Tibial artery (tissue), 4 donors: ENCODE results near the gene HSF2BP.

ENCODE experiments used
- DNase-seq, 2 donors: peaks; one replicate each; pipeline ENCODE4 v3.0.0-alpha.2; 2019
- H3K27ac ChIP-seq, 2 donors: fragments of 200-600 bp; sonication (generic) in 1 of 2; 1 replicate in 1 of 2; 2 replicates in 1 of 2; pipeline ENCODE4 v1.5.1; 2018 to 2019; ENCODE audit warnings: mild to moderate bottlenecking in 1 of 2
- H3K27me3 ChIP-seq, 2 donors: fragments of 200-600 bp; sonication (generic) in 1 of 2; one replicate each; pipeline versions ENCODE4 v1.5.1 to v1.6.0; 2016 to 2019
- H3K36me3 ChIP-seq, 3 donors: fragments of 200-600 bp; sonication (generic) in 2 of 3; one replicate each; pipeline ENCODE4 v1.5.1; 2016 to 2019; ENCODE audit warnings: mild to moderate bottlenecking in 2 of 3
- H3K4me1 ChIP-seq, 4 donors: fragments of 200-600 bp; sonication (generic) in 2 of 4; 1 replicate in 3 of 4; 2 replicates in 1 of 4; pipeline ENCODE4 v1.5.1; 2016 to 2019
- H3K4me3 ChIP-seq, 2 donors: fragments of 200-600 bp; sonication (generic) in 1 of 2; 1 replicate in 1 of 2; 2 replicates in 1 of 2; pipeline ENCODE4 v1.5.1; 2018 to 2019; ENCODE audit warnings: mild to moderate bottlenecking in 2 of 2
- H3K9me3 ChIP-seq, 3 donors: fragments of 200-600 bp; sonication (generic) in 1 of 3; one replicate each; pipeline ENCODE4 v1.5.1; 2016 to 2019
- intact Hi-C: fragments of 100-400 bp; cut with DNase I; formaldehyde crosslinking; loops from one replicate; pipeline ENCODE4 v1.15.0; 2023; ENCODE audit warnings: low total_unique reads
- TF ChIP-seq, protein P1 (sequence below), 2 experiments: fragments of 200-600 bp in 1 of 2; fragments of 450-650 bp in 1 of 2; IDR thresholded peaks; one replicate each; pipeline ENCODE4 v1.5.1; 2017 to 2019; ENCODE audit warnings: antibody characterized with exemption in 2 of 2, mild to moderate bottlenecking in 1 of 2, moderate library complexity in 1 of 2

HSF2BP gene

DNA sequence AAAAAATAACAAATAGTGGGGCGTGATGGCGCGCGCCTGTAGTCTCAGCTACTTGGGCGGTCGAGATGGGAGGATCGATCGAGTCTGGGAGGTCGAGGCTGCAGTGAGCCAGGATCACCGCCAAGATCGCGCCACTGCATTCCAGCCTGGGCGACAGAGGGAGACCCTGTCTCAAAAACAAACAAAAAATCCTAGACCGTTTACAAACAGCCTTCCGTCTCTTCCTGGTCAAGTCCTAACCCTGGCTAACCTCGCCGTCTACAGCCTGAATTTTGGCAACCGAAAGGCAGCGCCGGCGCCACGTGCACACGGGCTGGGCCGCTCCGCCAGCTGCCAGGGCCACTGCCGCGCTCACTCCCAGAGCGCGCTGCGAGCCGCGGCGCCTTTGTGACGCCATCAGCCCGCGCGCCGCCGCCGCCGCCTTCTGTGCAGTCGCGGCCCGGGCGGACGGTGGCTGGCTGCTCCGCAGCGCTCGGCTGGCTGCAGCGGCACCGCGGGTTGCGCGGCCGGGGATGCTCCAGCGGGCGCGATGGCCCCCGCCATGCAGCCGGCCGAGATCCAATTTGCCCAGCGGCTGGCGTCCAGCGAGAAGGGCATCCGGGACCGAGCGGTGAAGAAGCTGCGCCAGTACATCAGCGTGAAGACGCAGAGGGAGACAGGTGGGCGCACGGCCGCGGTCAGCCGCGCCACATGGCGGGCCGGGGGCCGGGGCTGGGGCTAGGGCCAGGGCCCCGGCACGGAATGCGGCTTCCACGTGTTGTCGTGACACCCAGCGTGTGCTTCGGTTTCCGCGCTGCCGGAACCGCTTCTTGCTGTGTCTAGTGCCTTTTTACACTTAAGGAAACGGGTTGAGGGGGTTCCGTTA is at the start of gene HSF2BP, which contains the start of gene RRP1B:
Gene HSF2BP (minus strand): TSS at position 353 of the 865 bp plus-strand sequence. CDS start 1,392 bp downstream, outside the sequence.
Gene RRP1B (plus strand): TSS at position 425 of the 865 bp plus-strand sequence. CDS start 105 bp downstream, at position 530.
- intact Hi-C loops = loop anchor here (2.0 kb wide), 1 partner anchor 69 kb away; no protein-coding TSS in a partner anchor
- Histone ChIP-seq H3K4me1 (peaks cover 0 to 24% (median 12%) of the 10 kb centered on the region in 4 donors), H3K36me3 (peaks cover 0 to 22% (median 9%) of the 10 kb centered on the region in 3 donors), H3K27me3 (no peaks in the 10 kb centered on the region), H3K9me3 (no peaks in the 10 kb centered on the region), H3K27ac (peak within 1 kb of the TSS; percentile 76 to 84), H3K4me3 (peak within 1 kb of the TSS; percentile 77 to 91)
- TF ChIP-seq, protein P1, sequence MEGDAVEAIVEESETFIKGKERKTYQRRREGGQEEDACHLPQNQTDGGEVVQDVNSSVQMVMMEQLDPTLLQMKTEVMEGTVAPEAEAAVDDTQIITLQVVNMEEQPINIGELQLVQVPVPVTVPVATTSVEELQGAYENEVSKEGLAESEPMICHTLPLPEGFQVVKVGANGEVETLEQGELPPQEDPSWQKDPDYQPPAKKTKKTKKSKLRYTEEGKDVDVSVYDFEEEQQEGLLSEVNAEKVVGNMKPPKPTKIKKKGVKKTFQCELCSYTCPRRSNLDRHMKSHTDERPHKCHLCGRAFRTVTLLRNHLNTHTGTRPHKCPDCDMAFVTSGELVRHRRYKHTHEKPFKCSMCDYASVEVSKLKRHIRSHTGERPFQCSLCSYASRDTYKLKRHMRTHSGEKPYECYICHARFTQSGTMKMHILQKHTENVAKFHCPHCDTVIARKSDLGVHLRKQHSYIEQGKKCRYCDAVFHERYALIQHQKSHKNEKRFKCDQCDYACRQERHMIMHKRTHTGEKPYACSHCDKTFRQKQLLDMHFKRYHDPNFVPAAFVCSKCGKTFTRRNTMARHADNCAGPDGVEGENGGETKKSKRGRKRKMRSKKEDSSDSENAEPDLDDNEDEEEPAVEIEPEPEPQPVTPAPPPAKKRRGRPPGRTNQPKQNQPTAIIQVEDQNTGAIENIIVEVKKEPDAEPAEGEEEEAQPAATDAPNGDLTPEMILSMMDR (IDR thresholded peaks at IDR 0.05) = no peak
- DNase-seq = peak; percentile 70 to 89

DNA sequence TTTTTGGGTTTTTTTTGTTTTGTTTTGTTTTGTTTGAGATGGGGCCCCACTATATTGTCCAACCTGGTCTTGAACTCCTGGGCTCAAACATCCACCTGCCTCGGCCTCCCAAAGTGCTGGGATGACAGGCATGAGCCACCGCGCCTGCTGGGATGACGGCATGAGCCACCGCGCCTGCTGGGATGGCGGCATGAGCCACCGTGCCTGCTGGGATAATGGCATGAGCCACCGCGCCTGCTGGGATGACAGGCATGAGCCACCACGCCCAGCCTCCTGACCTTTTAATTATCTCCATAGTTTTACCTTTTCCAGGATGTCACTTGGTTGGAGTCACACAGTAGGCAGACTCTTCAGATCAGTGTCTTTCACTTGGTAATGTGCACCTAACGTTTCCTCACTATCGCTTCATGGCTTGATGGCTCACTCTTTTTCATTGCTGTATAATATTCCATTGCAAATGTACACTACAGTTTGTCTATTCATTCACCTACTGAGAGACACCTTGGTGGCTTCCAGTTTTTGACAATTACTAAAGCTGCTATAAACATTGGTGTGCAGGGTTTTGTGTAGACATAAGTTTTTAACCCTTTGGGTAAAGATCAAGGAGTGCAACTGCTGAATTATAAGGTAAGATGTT is 49.6 kb upstream of the HSF2BP start:
- Histone ChIP-seq H3K4me3 (no peak overlapping the region), H3K27ac (no peak overlapping the region), H3K9me3 (no peaks in the 10 kb centered on the region), H3K4me1 (peaks cover 0 to 22% (median 14%) of the 10 kb centered on the region in 4 donors), H3K27me3 (no peaks in the 10 kb centered on the region), H3K36me3 (no peaks in the 10 kb centered on the region)
- TF ChIP-seq, protein P1 (IDR thresholded peaks at IDR 0.05) = no peak
- intact Hi-C loops = no loop called here
- no peak for DNase-seq

DNA sequence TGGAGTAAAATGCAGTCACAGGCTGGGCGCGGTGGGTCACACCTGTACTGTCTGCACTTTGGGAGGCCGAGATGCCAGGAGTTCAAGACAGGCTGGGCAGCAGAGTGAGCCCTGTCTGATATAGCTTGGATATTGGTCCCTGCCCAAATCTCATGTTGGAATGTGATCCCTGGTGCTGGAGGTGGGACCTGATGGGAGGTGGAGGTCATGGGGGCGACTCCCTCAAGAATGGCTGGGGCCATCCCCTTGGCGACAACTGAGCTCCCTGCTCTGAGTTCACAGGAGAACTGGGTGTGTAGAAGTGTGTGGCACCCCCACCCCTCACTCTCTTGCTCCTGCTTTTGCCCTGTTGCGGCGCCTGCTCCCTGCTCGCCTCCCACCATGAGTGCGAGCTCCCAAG is 48.2 kb upstream of the HSF2BP start:
- peaks cover 0 to 25% (median 21%) of the 10 kb centered on the region in 4 donors for H3K4me1 ChIP-seq
- no peak overlapping the region for H3K4me3 ChIP-seq
- H3K27me3 ChIP-seq = no peaks in the 10 kb centered on the region
- H3K27ac ChIP-seq = no peak overlapping the region
- no peak for DNase-seq
- no peaks in the 10 kb centered on the region for H3K9me3 ChIP-seq
- intact Hi-C loops = no loop called here
- TF ChIP-seq, protein P1 (IDR thresholded peaks at IDR 0.05) = no peak
- no peaks in the 10 kb centered on the region for H3K36me3 ChIP-seq

DNA sequence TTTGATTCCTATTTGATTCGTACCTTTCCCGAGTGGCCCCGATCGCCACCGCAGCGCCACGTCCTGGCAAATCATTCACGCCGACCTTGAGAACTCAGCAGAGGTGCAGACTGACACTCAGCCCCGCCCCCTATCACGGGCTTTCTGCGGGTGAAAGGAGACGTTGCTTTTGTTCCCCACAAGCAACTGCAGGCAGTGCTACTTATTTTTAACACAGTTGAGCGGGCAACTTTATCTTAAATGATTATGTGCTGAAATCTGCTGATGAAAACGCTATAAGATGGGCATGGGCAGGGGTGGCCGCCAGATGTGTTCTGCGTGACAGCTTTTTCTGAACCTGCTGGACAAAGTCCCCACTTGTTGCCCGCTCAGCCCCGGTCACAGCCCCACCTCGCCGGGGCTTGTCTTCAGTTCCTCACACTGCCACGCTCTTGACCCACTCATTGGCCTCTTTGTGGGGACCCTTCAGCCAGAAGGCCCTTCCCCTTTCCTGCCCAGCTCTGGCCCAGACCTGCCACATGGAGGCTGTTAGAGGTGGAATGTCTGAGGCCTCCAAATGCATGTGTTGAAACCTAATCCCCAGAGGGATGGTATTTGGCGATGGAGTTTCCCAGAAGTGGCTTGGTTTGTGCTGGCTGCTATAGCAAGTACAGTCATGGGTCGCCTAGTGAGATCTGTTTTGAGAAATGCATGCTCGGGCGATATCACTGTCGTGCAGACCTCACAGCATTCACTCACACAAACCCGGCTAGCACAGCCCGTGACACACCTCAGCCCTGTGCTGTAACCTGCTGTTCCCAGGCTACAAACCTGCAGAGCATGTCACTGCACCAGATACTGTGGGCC is 44.0 kb upstream of the HSF2BP start:
- TF ChIP-seq, protein P1 (IDR thresholded peaks at IDR 0.05) = no peak
- Histone ChIP-seq H3K4me1 (peaks cover 0 to 43% (median 30%) of the 10 kb centered on the region in 4 donors), H3K27me3 (no peaks in the 10 kb centered on the region), H3K4me3 (peak overlapping the region in 1 of 2 donors; percentile 5), H3K36me3 (no peaks in the 10 kb centered on the region), H3K27ac (peak overlapping the region; percentile 62 to 75), H3K9me3 (no peaks in the 10 kb centered on the region)
- no peak for DNase-seq
- intact Hi-C loops = no loop called here

DNA sequence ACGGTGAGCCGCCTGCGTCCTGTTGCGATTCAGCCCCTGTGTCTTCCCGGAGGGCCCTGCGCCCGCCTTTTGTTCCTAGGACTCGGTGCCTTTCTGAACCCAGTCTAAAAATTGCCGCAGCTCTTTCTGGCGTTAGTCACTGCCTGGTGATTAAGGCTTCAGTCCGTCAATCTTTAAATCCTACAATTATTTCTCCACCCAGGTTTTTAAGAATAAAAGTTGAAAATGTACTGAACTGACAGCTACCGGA is 43.4 kb upstream of the HSF2BP start:
- no peaks in the 10 kb centered on the region for H3K9me3 ChIP-seq
- H3K27me3 ChIP-seq = no peaks in the 10 kb centered on the region
- DNase-seq = no peak
- H3K27ac ChIP-seq = peak overlapping the region; percentile 62 to 75
- peaks cover 0 to 43% (median 30%) of the 10 kb centered on the region in 4 donors for H3K4me1 ChIP-seq
- no peaks in the 10 kb centered on the region for H3K36me3 ChIP-seq
- peak overlapping the region in 1 of 2 donors; percentile 5 for H3K4me3 ChIP-seq
- intact Hi-C loops = no loop called here
- TF ChIP-seq, protein P1 (IDR thresholded peaks at IDR 0.05) = no peak
